ENCODE data around the gene CLDN3. TPM values are rescaled to one million over a fixed set of nuclear protein-coding genes. Genes with fewer than 3 reads are reported as not detected.
"Not testable (repeated sequence)": the region's sequence is repeated elsewhere in the genome, so short reads cannot be mapped to it uniquely, and the experiment has no call there.

CLDN3 gene
- total and polyA plus RNA-seq, 7 experiments from 2014 or later: not detected

DNA sequence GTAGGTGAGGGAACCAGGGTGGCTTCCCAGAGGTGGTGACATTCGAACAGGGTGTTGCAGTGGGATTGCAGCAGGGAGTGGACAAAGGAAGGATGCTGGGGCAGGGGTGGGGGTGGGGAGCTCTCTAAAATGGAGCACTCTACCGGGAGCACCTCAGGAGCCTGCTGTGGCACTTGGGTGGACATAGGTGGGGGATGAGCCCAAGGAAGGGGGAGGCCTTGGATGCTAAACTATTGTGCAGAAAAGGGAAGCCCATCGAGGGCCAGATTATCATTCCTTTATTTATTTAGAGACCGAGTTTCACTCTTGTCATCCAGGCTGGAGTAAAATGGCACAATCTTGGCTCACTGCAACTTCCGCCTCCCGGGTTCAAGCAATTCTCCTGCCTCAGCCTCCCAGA, 47.3 kb downstream of the CLDN3 start:
- ATAC-seq: no peak
- Mint-ChIP-seq H3K27me3 (peaks cover 0 to 27% (median 5%) of the 10 kb centered on the region in 5 donors), H3K27ac (no peak overlapping the region), H3K4me3 (no peak overlapping the region), H3K36me3 (no peaks in the 10 kb centered on the region), H3K9me3 (peaks cover 0 to 2% (median 0%) of the 10 kb centered on the region in 11 donors), H3K4me1 (peaks cover 5 to 17% (median 12%) of the 10 kb centered on the region in 7 donors)
- H3K4me3 ChIP-seq (ENCODE audit: low read length): no peak overlapping the region
- CTCF ChIA-PET: interaction anchor here (0.7 to 4.5 kb wide), 2 partner anchors 10 to 116 kb away, joined by 4 to 28 read pairs; no protein-coding TSS in a partner anchor
- H3K27me3 ChIP-seq (ENCODE audit: control insufficient read depth in 2 of 2, insufficient read depth in 2 of 2, low read length in 2 of 2): no peaks in the 10 kb centered on the region
- no peak for DNase-seq
- POLR2A ChIA-PET: no interaction called here
- H3K4me1 ChIP-seq (ENCODE audit: control insufficient read depth in 2 of 2, insufficient read depth in 2 of 2, low read length in 2 of 2): peaks cover 11% of the 10 kb centered on the region in 2 donors
- intact Hi-C loops (cut with micrococcal nuclease): no loop called here
- H3K9me3 ChIP-seq (ENCODE audit: control insufficient read depth in 2 of 3, low read length in 3 of 3): no peaks in the 10 kb centered on the region
- H3K36me3 ChIP-seq (ENCODE audit: control insufficient read depth in 2 of 3, insufficient read depth in 3 of 3, low read length in 3 of 3): no peaks in the 10 kb centered on the region
- H3K27ac ChIP-seq (ENCODE audit: low read depth, low read length): no peak overlapping the region

DNA sequence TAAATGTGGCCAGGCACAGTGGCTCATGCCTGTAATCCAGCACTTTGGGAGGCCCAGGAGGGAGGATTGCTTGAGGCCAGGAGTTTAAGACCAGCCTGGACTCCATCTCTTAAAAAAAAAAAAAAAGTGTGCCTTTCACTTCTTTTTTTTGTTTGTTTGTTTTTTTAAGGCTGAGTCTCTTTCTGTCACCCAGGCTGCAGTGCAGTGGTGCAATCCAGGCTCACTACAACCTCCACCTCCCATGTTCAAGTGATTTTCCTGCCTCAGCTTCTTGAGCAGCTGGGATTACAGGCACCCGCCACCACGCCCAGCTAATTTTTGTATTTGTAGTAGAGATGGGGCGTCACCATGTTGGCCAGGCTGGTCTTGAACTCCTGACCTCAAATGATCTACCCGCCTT, 47.9 kb downstream of the CLDN3 start:
- CTCF ChIA-PET: interaction anchor here (4.5 kb wide), 1 partner anchor 115 kb away, joined by 28 read pairs; no protein-coding TSS in a partner anchor
- H3K27ac ChIP-seq (ENCODE audit: low read depth, low read length); ATAC-seq; H3K27me3 ChIP-seq (ENCODE audit: control insufficient read depth in 2 of 2, insufficient read depth in 2 of 2, low read length in 2 of 2); POLR2A ChIA-PET; intact Hi-C loops (cut with micrococcal nuclease); H3K36me3 Mint-ChIP-seq; H3K9me3 Mint-ChIP-seq; H3K27ac Mint-ChIP-seq; H3K9me3 ChIP-seq (ENCODE audit: control insufficient read depth in 2 of 3, low read length in 3 of 3); H3K4me3 ChIP-seq (ENCODE audit: low read length); H3K36me3 ChIP-seq (ENCODE audit: control insufficient read depth in 2 of 3, insufficient read depth in 3 of 3, low read length in 3 of 3); DNase-seq: not testable (repeated sequence)
- peaks cover 16 to 17% of the 10 kb centered on the region in 2 donors for H3K4me1 ChIP-seq (ENCODE audit: control insufficient read depth in 2 of 2, insufficient read depth in 2 of 2, low read length in 2 of 2)
- Mint-ChIP-seq H3K27me3 (peaks cover 0 to 24% (median 5%) of the 10 kb centered on the region in 5 donors), H3K4me3 (peak overlapping the region in 2 of 10 donors; percentile 16 to 77), H3K4me1 (peaks cover 8 to 22% (median 16%) of the 10 kb centered on the region in 7 donors)

DNA sequence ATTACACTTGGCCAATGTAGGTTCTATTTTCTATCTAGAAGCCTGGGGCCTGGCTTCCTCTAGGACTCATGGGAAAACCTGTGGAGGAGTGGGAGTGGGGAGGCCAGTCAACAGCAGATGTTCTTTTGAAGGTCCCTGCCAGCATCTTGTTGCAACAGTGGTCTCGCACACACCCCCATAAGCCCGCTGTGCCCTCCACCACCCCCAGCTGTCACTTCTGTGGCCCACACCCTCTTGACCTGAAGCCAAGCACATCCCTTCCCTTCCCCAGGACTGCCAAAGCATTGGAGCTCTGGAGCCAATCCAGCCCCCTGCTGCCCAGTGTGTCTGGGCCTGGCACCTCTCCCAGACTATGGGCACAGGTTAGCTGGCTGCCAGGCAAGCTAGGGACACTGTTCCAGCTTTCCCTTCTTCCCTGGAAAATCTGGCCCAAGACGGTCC, 48.7 kb downstream of the CLDN3 start:
- Histone ChIP-seq H3K27me3 (ENCODE audit: control insufficient read depth in 2 of 2, insufficient read depth in 2 of 2, low read length in 2 of 2) (no peaks in the 10 kb centered on the region), H3K4me3 (ENCODE audit: low read length) (no peak overlapping the region), H3K9me3 (ENCODE audit: control insufficient read depth in 2 of 3, low read length in 3 of 3) (no peaks in the 10 kb centered on the region), H3K27ac (ENCODE audit: low read depth, low read length) (no peak overlapping the region), H3K36me3 (ENCODE audit: control insufficient read depth in 2 of 3, insufficient read depth in 3 of 3, low read length in 3 of 3) (no peaks in the 10 kb centered on the region), H3K4me1 (ENCODE audit: control insufficient read depth in 2 of 2, insufficient read depth in 2 of 2, low read length in 2 of 2) (peaks cover 16 to 22% of the 10 kb centered on the region in 2 donors)
- Mint-ChIP-seq H3K36me3 (peaks cover 0 to 1% (median 0%) of the 10 kb centered on the region in 5 donors), H3K9me3 (peaks cover 0 to 2% (median 0%) of the 10 kb centered on the region in 11 donors), H3K4me1 (peaks cover 8 to 27% (median 17%) of the 10 kb centered on the region in 7 donors), H3K4me3 (peak overlapping the region in 9 of 10 donors; percentile 26 to 86 (median 56)), H3K27me3 (peaks cover 0 to 24% (median 5%) of the 10 kb centered on the region in 5 donors), H3K27ac (no peak overlapping the region)
- intact Hi-C loops (cut with micrococcal nuclease): no loop called here
- ATAC-seq: no peak
- ChIA-PET POLR2A (no interaction called here), CTCF (interaction anchor here (0.5 kb wide), 1 partner anchor 929 kb away, joined by 4 read pairs; no protein-coding TSS in a partner anchor)
- no peak for DNase-seq

DNA sequence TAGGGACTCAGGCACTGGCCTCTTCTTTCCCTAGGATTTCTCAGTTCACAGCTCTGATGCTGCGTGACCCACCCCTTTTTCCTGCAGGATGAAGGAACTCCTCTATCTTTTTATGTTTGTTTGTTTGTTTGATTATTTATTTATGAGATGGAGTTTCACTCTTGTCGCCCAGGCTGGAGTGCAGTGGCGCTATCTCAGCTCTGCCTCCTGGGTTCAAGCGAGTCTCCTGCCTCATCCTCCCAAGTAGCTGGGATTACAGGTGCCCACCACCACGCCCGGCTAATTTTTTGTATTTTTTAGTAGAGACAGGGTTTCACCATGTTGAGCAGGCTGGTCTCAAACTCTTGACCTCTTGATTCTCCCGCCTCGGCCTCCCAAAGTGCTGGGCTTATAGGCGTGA, 49.6 kb downstream of the CLDN3 start:
- peaks cover 16 to 22% of the 10 kb centered on the region in 2 donors for H3K4me1 ChIP-seq (ENCODE audit: control insufficient read depth in 2 of 2, insufficient read depth in 2 of 2, low read length in 2 of 2)
- H3K4me3 ChIP-seq (ENCODE audit: low read length); H3K27ac ChIP-seq (ENCODE audit: low read depth, low read length); H3K36me3 Mint-ChIP-seq; DNase-seq; H3K9me3 Mint-ChIP-seq; H3K9me3 ChIP-seq (ENCODE audit: control insufficient read depth in 2 of 3, low read length in 3 of 3); H3K27me3 ChIP-seq (ENCODE audit: control insufficient read depth in 2 of 2, insufficient read depth in 2 of 2, low read length in 2 of 2); H3K36me3 ChIP-seq (ENCODE audit: control insufficient read depth in 2 of 3, insufficient read depth in 3 of 3, low read length in 3 of 3); ATAC-seq; intact Hi-C loops (cut with micrococcal nuclease): not testable (repeated sequence)
- ChIA-PET CTCF (interaction anchor here (1.2 kb wide), 1 partner anchor 13 kb away, joined by 3 read pairs; no protein-coding TSS in a partner anchor), POLR2A (interaction anchor here (1.9 kb wide), 1 partner anchor 15 kb away, joined by 5 read pairs; no protein-coding TSS in a partner anchor)
- Mint-ChIP-seq H3K4me3 (peak overlapping the region; percentile 72 to 89 (median 80)), H3K27me3 (peaks cover 0 to 24% (median 5%) of the 10 kb centered on the region in 5 donors), H3K27ac (peak overlapping the region in 7 of 9 donors; percentile 14 to 82 (median 78)), H3K4me1 (peaks cover 8 to 30% (median 17%) of the 10 kb centered on the region in 7 donors)

DNA sequence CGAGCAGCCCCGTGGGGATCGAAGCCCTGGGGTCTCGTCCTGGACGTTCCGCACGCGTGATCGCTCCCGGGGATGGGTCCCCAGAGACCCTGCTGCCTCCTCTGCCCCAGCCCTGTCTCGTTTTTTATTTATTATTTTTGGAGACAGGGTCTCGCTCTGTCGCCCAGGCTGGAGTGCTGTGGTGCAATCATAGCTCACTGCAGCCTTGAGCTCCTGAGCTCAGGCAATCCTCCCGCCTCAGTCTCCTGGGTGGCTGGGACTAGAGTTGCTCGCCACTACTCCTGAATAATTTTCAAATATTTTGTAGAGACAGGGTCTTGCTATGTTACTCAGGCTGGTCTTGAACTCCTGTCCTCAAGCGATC, 50.3 kb downstream of the CLDN3 start:
- peak overlapping the region in 7 of 9 donors; percentile 14 to 86 (median 78) for H3K27ac Mint-ChIP-seq
- H3K4me1 ChIP-seq (ENCODE audit: control insufficient read depth in 2 of 2, insufficient read depth in 2 of 2, low read length in 2 of 2): peaks cover 16 to 22% of the 10 kb centered on the region in 2 donors
- no peaks in the 10 kb centered on the region for H3K36me3 ChIP-seq (ENCODE audit: control insufficient read depth in 2 of 3, insufficient read depth in 3 of 3, low read length in 3 of 3)
- intact Hi-C loops (cut with micrococcal nuclease): loop anchor here (1.0 to 10.0 kb wide), 10 partner anchors 15 to 892 kb away; partner anchors contain the start of genes ABHD11 (in 2 of the 2), BUD23 (in 2 of the 2), DNAJC30 (in 2 of the 2) and FZD9 (in 1 of the 2)
- no peak for DNase-seq
- peaks cover 8 to 32% (median 17%) of the 10 kb centered on the region in 7 donors for H3K4me1 Mint-ChIP-seq
- H3K4me3 Mint-ChIP-seq: peak overlapping the region; percentile 72 to 89 (median 80)
- no peak for ATAC-seq
- peaks cover 0 to 2% (median 0%) of the 10 kb centered on the region in 11 donors for H3K9me3 Mint-ChIP-seq
- H3K27me3 ChIP-seq (ENCODE audit: control insufficient read depth in 2 of 2, insufficient read depth in 2 of 2, low read length in 2 of 2): no peaks in the 10 kb centered on the region
- ChIA-PET POLR2A (interaction anchor here (1.2 to 1.9 kb wide), 2 partner anchors 15 to 19 kb away, joined by 4 to 5 read pairs; partner anchors contain the start of gene ABHD11), CTCF (interaction anchor here (0.7 to 1.2 kb wide), 2 partner anchors 12 to 113 kb away, joined by 3 to 4 read pairs; no protein-coding TSS in a partner anchor)
- no peaks in the 10 kb centered on the region for H3K9me3 ChIP-seq (ENCODE audit: control insufficient read depth in 2 of 3, low read length in 3 of 3)
- H3K4me3 ChIP-seq (ENCODE audit: low read length): peak overlapping the region; percentile 39
- H3K27me3 Mint-ChIP-seq: peaks cover 0 to 24% (median 5%) of the 10 kb centered on the region in 5 donors
- no peak overlapping the region for H3K27ac ChIP-seq (ENCODE audit: low read depth, low read length)
- H3K36me3 Mint-ChIP-seq: peaks cover 0 to 1% (median 0%) of the 10 kb centered on the region in 5 donors

Other genes with a start within 250 kb of the CLDN3 start
- gene BAZ1B, start 248.0 kb downstream of the CLDN3 start, total RNA-seq: 10 to 100 TPM; 44.7 to 90.3 (median 66.7) TPM
- 10 to 100 TPM; 14.7 to 32.5 TPM for gene BAZ1B, start 248.0 kb downstream of the CLDN3 start, polyA plus RNA-seq
- 100 to 1,000 TPM in 2 of 5 experiments, 10 to 100 TPM in 3; 57.3 to 118 (median 78.6) TPM for gene BCL7B, start 212.6 kb downstream of the CLDN3 start, total RNA-seq
- gene BCL7B, start 212.6 kb downstream of the CLDN3 start, polyA plus RNA-seq: 10 to 100 TPM; 80.5 to 89.1 TPM
- gene TBL2, start 191.7 kb downstream of the CLDN3 start, total RNA-seq: 10 to 100 TPM; 19.2 to 40.9 (median 32.8) TPM
- 10 to 100 TPM; 21.3 to 29.0 TPM for gene TBL2, start 191.7 kb downstream of the CLDN3 start, polyA plus RNA-seq
- not detected for gene MLXIPL, start 145.7 kb downstream of the CLDN3 start, total RNA-seq
- not detected for gene MLXIPL, start 145.7 kb downstream of the CLDN3 start, polyA plus RNA-seq
- under 1 TPM in 3 of 5 experiments, not detected in 2; 0.22 to 0.85 (median 0.44) TPM for gene VPS37D, start 102.4 kb downstream of the CLDN3 start, total RNA-seq
- not detected for gene VPS37D, start 102.4 kb downstream of the CLDN3 start, polyA plus RNA-seq
- 10 to 100 TPM in 4 of 5 experiments, 1 to 10 TPM in 1; 9.5 to 22.4 (median 13.4) TPM for gene DNAJC30, start 86.8 kb downstream of the CLDN3 start, total RNA-seq
- 10 to 100 TPM; 11.8 to 12.9 TPM for gene DNAJC30, start 86.8 kb downstream of the CLDN3 start, polyA plus RNA-seq
- gene BUD23, start 86.7 kb downstream of the CLDN3 start, total RNA-seq: 100 to 1,000 TPM in 2 of 5 experiments, 10 to 100 TPM in 3; 50.5 to 107 (median 72.0) TPM
- 100 to 1,000 TPM; 126 to 156 TPM for gene BUD23, start 86.7 kb downstream of the CLDN3 start, polyA plus RNA-seq
- 10 to 100 TPM in 3 of 5 experiments, 1 to 10 TPM in 2; 9.6 to 13.4 (median 10.5) TPM for gene STX1A, start 50.6 kb downstream of the CLDN3 start, total RNA-seq
- 1 to 10 TPM; 1.2 to 3.2 TPM for gene STX1A, start 50.6 kb downstream of the CLDN3 start, polyA plus RNA-seq
- 10 to 100 TPM; 12.3 to 22.7 (median 17.2) TPM for gene ABHD11, start 31.5 kb downstream of the CLDN3 start, total RNA-seq
- gene ABHD11, start 31.5 kb downstream of the CLDN3 start, polyA plus RNA-seq: 10 to 100 TPM; 10.2 to 15.9 TPM
- under 1 TPM in 1 of 5 experiments, not detected in 4; 0.24 TPM for gene CLDN4, start 60.7 kb upstream of the CLDN3 start, total RNA-seq
- under 1 TPM; 0.14 to 0.16 TPM for gene CLDN4, start 60.7 kb upstream of the CLDN3 start, polyA plus RNA-seq
- 1 to 10 TPM; 1.8 to 7.4 (median 3.3) TPM for gene METTL27, start 72.2 kb upstream of the CLDN3 start, total RNA-seq
- 1 to 10 TPM; 1.5 to 2.0 TPM for gene METTL27, start 72.2 kb upstream of the CLDN3 start, polyA plus RNA-seq
- not detected for gene TMEM270, start 90.9 kb upstream of the CLDN3 start, total RNA-seq
- not detected for gene TMEM270, start 90.9 kb upstream of the CLDN3 start, polyA plus RNA-seq

All from naive thymus-derived CD4-positive, alpha-beta T cell (primary cell).